Heart right ventricle (tissue), 16 donors: ENCODE data around the gene KCTD20. TPM values are rescaled to one million over a fixed set of nuclear protein-coding genes. Genes with fewer than 3 reads are reported as not detected.

Experiments
- ATAC-seq, 8 donors: fragments of 200-7000 bp; cut with Tn5 transposase; one replicate each; pipeline ENCODE4 v1.9.1; 2020; ENCODE audit warnings: mild to moderate bottlenecking in 8 of 8, moderate library complexity in 8 of 8, moderate number of reproducible peaks in 1 of 8
- DNase-seq, 2 donors: peaks; one replicate each; pipeline ENCODE4 v3.0.0-alpha.2; 2020
- H3K27ac ChIP-seq, 10 donors: fragments of 200-600 bp; sonication (generic) in 2 of 10; one replicate each; pipeline versions ENCODE4 v1.5.0 to v1.8.0; 2020 to 2022; ENCODE audit warnings: mild to moderate bottlenecking in 3 of 10
- H3K27me3 ChIP-seq, 7 donors: fragments of 200-600 bp; one replicate each; pipeline ENCODE4 v1.8.0; 2021 to 2022; ENCODE audit warnings: mild to moderate bottlenecking in 2 of 7
- H3K36me3 ChIP-seq, 9 donors: fragments of 200-600 bp; sonication (generic) in 1 of 9; one replicate each; pipeline versions ENCODE4 v1.5.0 to v1.8.0; 2020 to 2022; ENCODE audit warnings: mild to moderate bottlenecking in 2 of 9
- H3K4me1 ChIP-seq, 9 donors: fragments of 200-600 bp; sonication (generic) in 1 of 9; one replicate each; pipeline versions ENCODE4 v1.5.0 to v1.8.0; 2020 to 2022; ENCODE audit warnings: mild to moderate bottlenecking in 4 of 9
- H3K4me3 ChIP-seq, 10 donors: fragments of 200-600 bp; sonication (generic) in 2 of 10; one replicate each; pipeline versions ENCODE4 v1.5.0 to v1.8.0; 2020 to 2022; ENCODE audit warnings: mild to moderate bottlenecking in 7 of 10, moderate library complexity in 2 of 10
- H3K9me3 ChIP-seq, 11 donors: fragments of 200-600 bp in 10 of 11; sonication (generic) in 2 of 11; one replicate each; pipeline versions ENCODE4 v1.5.0 to v1.8.0; 2013 to 2022; ENCODE audit warnings: mild to moderate bottlenecking in 2 of 11, control low read depth in 1 of 11, moderate library complexity in 1 of 11
- CTCF ChIP-seq, 9 donors: fragments of 200-600 bp; sonication (generic) in 2 of 9; IDR thresholded peaks; one replicate each; pipeline versions ENCODE4 v1.5.0 to v1.8.0; 2021 to 2022; ENCODE audit warnings: antibody characterized with exemption in 9 of 9, mild to moderate bottlenecking in 5 of 9, moderate library complexity in 1 of 9
- WGBS, 2 donors: extraction: QIAGEN DNeasy Blood & Tissue Kit; methylation state at CpG; one replicate each; pipeline ENCODE4 v1.1.7; 2013; ENCODE audit warnings: inconsistent platforms in 1 of 2; 5-methylcytosine and 5-hydroxymethylcytosine counted together
- intact Hi-C, 10 donors: fragments of 100-400 bp; cut with DNase I; formaldehyde crosslinking; loops; one replicate each; pipeline versions ENCODE4 v1.11.1 to v1.14.2; 2022
- polyA plus RNA-seq, 2 donors: library from polyadenylated mRNA; stranded (reverse); fragments of 200-250 nt; gene quantifications; one replicate each; pipeline ENCODE4 v1.2.3, GENCODE V29; 2013
- total RNA-seq, 10 donors: library from RNA; stranded (reverse); fragmentation: NEBNext Ultra II Directional in 3 of 10; extraction: Animal tissue kit (Norgen Biotek cat#: 25700) in 3 of 10; gene quantifications; one replicate each; pipeline versions ENCODE4 v1.2.1 to v1.2.4, GENCODE V29; 2021 to 2023
- donor health status: Arrhythmogenic right ventricular cardiomyopathy.
- donor health status: ischemic (EF 13 %, LVEDD 7.1; RV severe dilation, severe dysfunction).
- donor health status: healthy with polysubstance abuse.
- donor health status: DM: no; HTN: yes; CAD: no.
- donor health status: DM: no; HTN: no; CAD: no.
- donor health status: ischemic (EF 25% LVEDD 6.9; RV normal size, moderate dysfunction).
- donor health status: ischemic (EF 25% LVEDD 5.7; RV mildly dilated, moderate dysfunction).
- donor health status: healthy.
- donor health status: DM: yes; HTN: yes; CAD: no.
- donor health status: Ischemic cardiomyopathy.
- donor health status: ischemic (EF 35%, LVEDD 5.7; RV mildly dilated, moderate dysfunction).
- donor health status: nonischemic (EF 11% LVEDD 7.7; RV severe dilation, severe dysfunction).
- donor health status: DM: yes; HTN: yes; CAD: no.
- donor health status: PGD.
- donor health status: ischemic (EF 29% LVEDD 5.4; RV normal size, mild dysfunction).
- donor health status: nonischemic (EF 23%, LVEDD 6.1; RV moderate dilation, normal function).

KCTD20 gene
- total and polyA plus RNA-seq, 12 donors = 8.9 to 36.6 (median 25.1) TPM

- Histone ChIP-seq H3K36me3 (peaks cover 0 to 86% (median 17%) of the 10 kb centered on the region in 9 donors), H3K27ac (peak overlapping the region in 3 of 10 donors; percentile 10 to 32 (median 29)), H3K27me3 (no peaks in the 10 kb centered on the region), H3K4me3 (no peak overlapping the region), H3K4me1 (peaks cover 0 to 27% (median 18%) of the 10 kb centered on the region in 9 donors), H3K9me3 (no peaks in the 10 kb centered on the region)
- TF ChIP-seq CTCF (IDR thresholded peaks at IDR 0.05) = no peak
- intact Hi-C loops = no loop called here
- ATAC-seq (peak in 6 of 8 donors; percentile 16 to 72 (median 60)), DNase-seq (no peak)
Observed at GRCh38 chr6:36488221-36488620, 45.4 kb downstream of the KCTD20 start.

GRCh38 chr6:36489426-36489825 lies 46.6 kb downstream of the KCTD20 start:
- intact Hi-C loops = no loop called here
- peaks cover 0 to 86% (median 16%) of the 10 kb centered on the region in 9 donors for H3K36me3 ChIP-seq
- H3K4me3 ChIP-seq = no peak overlapping the region
- WGBS, 2 donors = 85 to 88% methylated on average over 4 of the region's 4 CpGs
- DNase-seq (no peak), ATAC-seq (no peak)
- H3K4me1 ChIP-seq = peaks cover 0 to 31% (median 18%) of the 10 kb centered on the region in 9 donors
- no peak overlapping the region for H3K27ac ChIP-seq
- H3K9me3 ChIP-seq = no peaks in the 10 kb centered on the region
- TF ChIP-seq CTCF (IDR thresholded peaks at IDR 0.05) = no peak
- H3K27me3 ChIP-seq = no peaks in the 10 kb centered on the region

- WGBS, 2 donors = 88 to 90% methylated on average over 7 of the region's 7 CpGs
- intact Hi-C loops = no loop called here
- Histone ChIP-seq H3K36me3 (peaks cover 0 to 86% (median 22%) of the 10 kb centered on the region in 9 donors), H3K4me1 (peaks cover 0 to 35% (median 18%) of the 10 kb centered on the region in 9 donors), H3K27me3 (no peaks in the 10 kb centered on the region), H3K9me3 (no peaks in the 10 kb centered on the region), H3K4me3 (no peak overlapping the region), H3K27ac (no peak overlapping the region)
- DNase-seq (no peak), ATAC-seq (no peak)
- TF ChIP-seq CTCF (IDR thresholded peaks at IDR 0.05) = no peak
Observed at GRCh38 chr6:36491378-36491965, 48.7 kb downstream of the KCTD20 start.

- Histone ChIP-seq H3K4me1 (peaks cover 0 to 35% (median 18%) of the 10 kb centered on the region in 9 donors), H3K27ac (peak overlapping the region in 1 of 10 donors; percentile 38), H3K9me3 (no peaks in the 10 kb centered on the region), H3K4me3 (no peak overlapping the region), H3K27me3 (no peaks in the 10 kb centered on the region), H3K36me3 (peaks cover 0 to 86% (median 29%) of the 10 kb centered on the region in 9 donors)
- whole genome bisulfite sequencing, 2 donors = 74 to 77% methylated on average over 4 of the region's 4 CpGs
- TF ChIP-seq CTCF (IDR thresholded peaks at IDR 0.05) = no peak
- intact Hi-C loops = no loop called here
- no peak for DNase-seq
- ATAC-seq = peak in 1 of 8 donors; percentile 4
Observed at GRCh38 chr6:36492092-36492491, 49.3 kb downstream of the KCTD20 start.
